GM19193 (cell line): Measurements from ENCODE around the gene CLEC16A.

Experiments used
- POLR2A ChIP-seq: IDR thresholded peaks from 4 replicates; pipeline ENCODE4 v1.6.1; 2011; ENCODE audit not compliant: insufficient read depth, insufficient read length; ENCODE audit errors: extremely low read depth

Gene CLEC16A

DNA sequence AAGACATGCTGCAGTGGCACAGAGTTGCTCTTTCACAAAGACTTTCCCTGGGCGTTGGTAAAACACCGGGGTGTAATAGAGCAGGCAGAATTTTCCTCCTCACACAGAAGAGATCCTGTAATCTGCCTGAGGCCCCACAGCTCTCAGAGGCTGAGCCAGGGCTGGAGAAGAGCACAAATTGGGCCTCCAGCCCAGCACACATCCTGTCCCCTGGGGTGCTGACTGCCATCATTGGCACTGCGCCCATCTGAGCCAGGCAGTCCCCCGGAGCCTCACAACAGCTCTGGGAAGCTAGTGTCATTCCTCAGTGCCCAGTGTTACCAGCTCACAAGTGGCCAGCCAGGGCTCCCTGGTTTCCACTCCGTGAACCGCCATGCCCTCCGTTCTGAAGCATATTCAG, 192.2 kb downstream of the CLEC16A start:
- no peak for TF ChIP-seq POLR2A

DNA sequence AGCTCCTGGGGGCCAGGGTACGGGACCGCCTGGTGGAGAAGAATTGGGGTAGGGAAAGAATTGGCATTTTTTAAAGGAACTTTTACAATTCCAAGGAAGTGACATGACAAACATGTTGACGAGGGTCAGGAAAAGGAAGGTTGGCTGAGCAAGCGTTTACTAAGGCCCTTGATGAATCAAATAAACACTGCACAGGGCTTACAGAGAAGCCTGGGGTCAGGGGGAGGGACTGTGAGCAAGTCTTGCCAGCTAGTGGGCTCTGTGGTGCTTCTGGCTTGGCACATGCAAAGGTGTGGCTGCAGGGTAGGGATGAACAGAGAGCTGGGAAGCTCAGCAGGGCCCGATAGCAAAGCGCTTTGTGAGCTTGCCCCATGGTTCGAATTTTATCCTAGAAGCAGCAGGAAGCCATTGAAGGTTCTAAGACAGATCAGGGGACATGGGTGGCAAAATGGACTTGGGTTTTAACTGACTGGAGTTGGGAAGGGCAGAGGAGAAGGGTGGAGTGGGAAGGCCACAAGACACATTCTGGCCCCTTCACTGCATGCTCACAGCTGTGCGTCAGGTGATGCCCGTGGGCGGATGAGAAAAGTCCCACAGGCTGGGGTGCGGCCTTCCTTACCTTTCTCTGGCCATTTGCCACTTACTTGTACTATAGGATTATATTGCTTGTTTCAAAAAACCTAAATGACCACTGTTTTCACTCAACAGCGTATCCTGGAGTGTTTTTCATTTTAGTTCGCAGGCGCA, 193.8 kb downstream of the CLEC16A start:
- TF ChIP-seq POLR2A, result no peak

- no peak for TF ChIP-seq POLR2A
These were observed 194.5 kb downstream of the CLEC16A start for GRCh38 chr16:11138769-11139325.

DNA sequence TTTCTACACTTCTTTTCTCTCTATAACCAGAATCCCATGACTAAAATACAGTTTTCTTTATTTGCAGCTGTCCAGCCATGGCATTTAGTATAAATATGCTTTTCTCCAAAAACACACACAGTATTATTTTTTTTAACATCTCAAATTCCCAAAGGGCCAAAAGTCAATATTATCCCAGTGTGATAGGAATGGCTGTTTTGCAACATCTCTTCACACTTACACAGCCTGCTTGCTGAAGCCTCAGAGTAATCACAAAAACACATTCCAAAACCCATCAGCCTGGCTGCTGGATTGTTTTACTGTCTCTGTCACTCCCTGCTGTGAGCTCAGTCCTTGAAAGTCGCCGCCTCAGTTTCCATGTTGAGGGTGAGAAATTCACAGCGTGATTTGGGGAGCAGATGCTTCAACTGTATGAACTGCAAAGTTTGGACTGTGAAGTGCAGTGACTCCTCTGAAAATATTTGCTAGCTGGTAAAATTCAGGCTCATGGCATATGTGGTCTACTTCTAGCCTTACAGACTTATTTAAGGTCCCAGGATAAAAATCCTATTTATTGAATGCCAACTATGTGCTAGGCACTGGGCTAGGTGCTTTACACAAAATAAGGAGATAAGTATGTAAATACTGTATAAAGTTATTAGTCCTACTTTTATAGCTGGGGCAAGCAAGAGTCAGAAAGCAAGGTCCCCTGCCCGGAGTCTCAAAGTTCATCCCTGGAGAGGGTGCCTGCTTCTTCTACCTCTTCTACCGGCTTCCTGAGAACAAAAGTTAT, 195.1 kb downstream of the CLEC16A start:
- no peak for TF ChIP-seq POLR2A

GRCh38 chr16:11140098-11140375, 195.7 kb downstream of the CLEC16A start:
- no peak for TF ChIP-seq POLR2A

- no peak for TF ChIP-seq POLR2A
These were observed 196.1 kb downstream of the CLEC16A start for GRCh38 chr16:11140466-11140865.

- TF ChIP-seq POLR2A, result no peak
These were observed 196.5 kb downstream of the CLEC16A start for GRCh38 chr16:11140867-11141266.

- TF ChIP-seq POLR2A, result no peak
These were observed 197.3 kb downstream of the CLEC16A start for GRCh38 chr16:11141409-11142260.

DNA sequence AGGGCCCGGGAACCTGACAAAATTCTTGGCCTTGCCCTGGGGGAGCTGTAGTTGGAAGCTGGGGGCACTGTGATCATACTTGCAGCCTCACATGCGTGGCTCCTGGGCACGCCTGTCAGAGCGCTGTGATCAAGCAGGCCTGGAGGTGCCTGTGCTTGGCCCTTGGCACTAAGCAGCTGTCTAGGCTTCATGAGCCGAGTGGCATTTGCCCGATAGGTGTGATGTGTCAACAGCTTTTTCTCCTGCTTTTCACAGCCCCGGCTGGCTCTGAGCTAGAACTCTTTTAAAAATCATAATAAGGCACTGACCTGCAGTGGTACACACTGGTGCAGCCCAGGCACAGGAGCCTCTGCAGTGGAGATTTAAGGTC, 197.9 kb downstream of the CLEC16A start:
- no peak for TF ChIP-seq POLR2A

DNA sequence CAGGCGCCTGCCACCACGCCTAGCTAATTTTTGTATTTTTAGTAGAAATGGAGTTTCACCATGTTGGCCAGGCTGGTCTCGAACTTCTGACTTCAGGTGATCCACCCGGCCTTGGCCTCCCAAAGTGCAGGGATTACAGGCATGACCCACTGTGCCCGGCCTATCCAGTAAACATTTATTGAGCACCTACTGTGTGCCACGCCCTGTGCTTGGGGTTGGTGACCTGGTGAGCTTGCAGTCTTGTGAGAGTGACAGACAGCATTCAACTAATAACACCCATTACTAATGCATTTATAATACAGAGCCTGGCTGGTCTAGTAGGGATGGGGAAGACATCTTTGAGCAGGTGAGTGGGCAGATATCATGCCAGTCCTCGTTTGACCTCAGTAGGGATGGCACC, 198.6 kb downstream of the CLEC16A start:
- no peak for TF ChIP-seq POLR2A

DNA sequence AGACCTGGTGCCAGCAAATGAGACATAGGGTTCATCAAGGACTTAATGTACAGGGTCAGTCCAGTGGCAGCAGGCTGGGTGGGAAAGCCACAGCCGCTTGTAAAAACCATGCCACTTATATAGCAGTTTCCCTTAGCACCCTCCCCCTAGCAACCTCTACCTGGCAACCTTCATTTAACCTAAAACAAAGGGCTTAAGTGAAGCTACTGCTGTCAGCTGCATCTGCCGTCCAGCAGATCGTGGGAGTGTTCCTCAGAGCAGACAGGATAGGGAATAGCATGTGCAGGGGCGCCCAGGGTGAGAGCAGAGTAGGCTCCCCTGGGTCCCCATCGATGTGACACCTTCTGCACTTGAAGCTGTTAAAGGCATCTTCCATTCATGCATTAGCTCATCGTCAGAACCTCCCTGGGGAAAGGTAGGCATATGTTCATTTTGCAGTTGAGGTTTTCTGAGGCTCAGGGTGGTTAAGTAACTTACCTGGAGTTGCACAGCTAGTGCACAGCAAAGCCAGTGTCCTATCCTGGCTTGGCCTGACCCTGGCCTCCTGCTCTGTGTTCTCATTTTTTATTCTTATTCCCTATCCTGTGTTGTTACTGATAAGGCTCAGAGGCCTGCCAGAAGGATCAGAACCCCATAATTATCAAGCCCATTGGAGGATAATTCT, 199.1 kb downstream of the CLEC16A start:
- no peak for TF ChIP-seq POLR2A

DNA sequence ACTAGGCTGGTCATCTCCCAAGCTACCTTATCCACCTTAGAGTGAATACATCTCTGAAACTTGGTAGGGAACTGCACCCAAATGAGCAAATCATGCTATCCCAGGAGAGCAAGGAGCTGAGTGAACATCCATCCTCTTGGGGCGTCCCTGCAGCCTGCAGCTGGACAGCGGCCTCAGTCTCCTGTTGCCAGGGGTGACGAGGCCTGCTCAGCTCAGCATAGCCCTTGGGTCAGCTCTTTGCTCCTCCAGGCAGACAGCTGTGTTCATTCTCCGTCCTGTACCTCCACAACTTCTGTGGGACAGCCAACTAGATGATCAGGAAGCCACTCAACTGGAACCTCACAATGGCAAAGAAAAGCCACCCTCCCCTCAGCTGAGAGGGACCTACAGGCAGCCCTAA, 199.8 kb downstream of the CLEC16A start:
- no peak for TF ChIP-seq POLR2A

- TF ChIP-seq POLR2A, result no peak
These were observed 200.9 kb downstream of the CLEC16A start for GRCh38 chr16:11145173-11145818.

DNA sequence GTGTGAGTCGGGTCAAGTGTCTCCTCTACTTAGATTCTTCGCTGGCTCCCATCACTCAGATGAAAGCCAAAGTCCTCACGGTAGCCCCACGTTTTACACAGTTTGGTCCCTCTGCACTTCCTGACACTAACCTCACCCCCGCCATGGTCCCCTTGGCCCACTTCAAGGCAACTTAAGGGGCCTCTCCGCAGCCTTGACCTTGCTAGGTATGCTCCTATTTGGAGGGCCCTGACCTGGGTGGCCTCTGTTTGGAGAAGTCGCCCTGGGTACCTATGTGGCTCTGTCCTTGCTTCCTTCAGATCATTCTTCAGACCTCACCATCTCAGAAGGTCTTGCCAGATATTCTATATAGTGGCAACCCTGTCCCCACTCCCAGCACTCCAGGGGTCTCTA, 201.5 kb downstream of the CLEC16A start:
- TF ChIP-seq POLR2A, result no peak
